Esophagus squamous epithelium (tissue), 4 donors: ENCODE data around the gene HSPB3.

ENCODE experiments used
- POLR2A ChIP-seq, 4 donors: fragments of 450-650 bp; IDR thresholded peaks; one replicate each; pipeline ENCODE4 v1.6.1; 2017; ENCODE audit warnings: antibody characterized with exemption in 4 of 4, mild to moderate bottlenecking in 4 of 4, moderate library complexity in 3 of 4
- TF ChIP-seq, protein P1 (sequence below), 6 experiments: fragments of 450-650 bp in 4 of 6; fragments of 200-600 bp in 2 of 6; sonication (generic) in 2 of 6; IDR thresholded peaks; one replicate each; pipeline ENCODE4 v1.5.1; 2016 to 2019; ENCODE audit warnings: antibody characterized with exemption in 6 of 6, mild to moderate bottlenecking in 4 of 6, moderate library complexity in 4 of 6

DNA sequence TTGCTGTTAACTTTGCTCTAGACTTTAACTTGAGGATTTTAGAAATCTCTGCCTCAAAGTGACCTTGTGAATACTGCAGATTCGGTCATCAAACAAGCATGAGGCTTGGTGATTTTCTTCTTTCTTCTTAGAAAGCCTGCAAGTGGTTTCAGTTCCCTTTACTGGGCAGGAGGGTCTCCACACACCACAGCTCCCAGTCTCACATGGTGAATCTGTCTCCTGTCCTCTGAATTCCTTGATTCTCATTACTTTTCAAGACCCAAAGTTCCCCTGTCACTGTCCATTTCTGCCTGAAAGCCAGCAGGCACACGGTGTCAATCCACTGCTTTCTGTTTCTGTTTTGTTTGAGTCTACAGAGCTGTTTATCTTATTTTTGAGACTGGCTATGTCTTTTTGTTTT is 14.1 kb downstream of the HSPB3 start:
- TF ChIP-seq, protein P1, sequence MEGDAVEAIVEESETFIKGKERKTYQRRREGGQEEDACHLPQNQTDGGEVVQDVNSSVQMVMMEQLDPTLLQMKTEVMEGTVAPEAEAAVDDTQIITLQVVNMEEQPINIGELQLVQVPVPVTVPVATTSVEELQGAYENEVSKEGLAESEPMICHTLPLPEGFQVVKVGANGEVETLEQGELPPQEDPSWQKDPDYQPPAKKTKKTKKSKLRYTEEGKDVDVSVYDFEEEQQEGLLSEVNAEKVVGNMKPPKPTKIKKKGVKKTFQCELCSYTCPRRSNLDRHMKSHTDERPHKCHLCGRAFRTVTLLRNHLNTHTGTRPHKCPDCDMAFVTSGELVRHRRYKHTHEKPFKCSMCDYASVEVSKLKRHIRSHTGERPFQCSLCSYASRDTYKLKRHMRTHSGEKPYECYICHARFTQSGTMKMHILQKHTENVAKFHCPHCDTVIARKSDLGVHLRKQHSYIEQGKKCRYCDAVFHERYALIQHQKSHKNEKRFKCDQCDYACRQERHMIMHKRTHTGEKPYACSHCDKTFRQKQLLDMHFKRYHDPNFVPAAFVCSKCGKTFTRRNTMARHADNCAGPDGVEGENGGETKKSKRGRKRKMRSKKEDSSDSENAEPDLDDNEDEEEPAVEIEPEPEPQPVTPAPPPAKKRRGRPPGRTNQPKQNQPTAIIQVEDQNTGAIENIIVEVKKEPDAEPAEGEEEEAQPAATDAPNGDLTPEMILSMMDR (IDR thresholded peaks at IDR 0.05), result no peak
- TF ChIP-seq POLR2A (IDR thresholded peaks at IDR 0.05), result no peak
